Smooth muscle cell (in vitro differentiated cells): ENCODE data around the gene IGFN1. TPM values are rescaled to one million over a fixed set of nuclear protein-coding genes. Genes with fewer than 3 reads are reported as not detected.

ENCODE experiments used
- DNase-seq: peaks from one replicate; lab custom pipeline; 2025; ENCODE audit not compliant: unreplicated experiment; lab: John Stamatoyannopoulos, UW
- H2AFZ ChIP-seq: fragments of 200-600 bp; sonication (generic); 2 replicates; pipeline ENCODE4 v1.6.0; 2016; ENCODE audit warnings: antibody characterized with exemption, low read depth, mild to moderate bottlenecking
- H3F3A ChIP-seq: fragments of 200-600 bp; sonication (generic); 2 replicates; pipeline ENCODE4 v1.6.0; 2017; ENCODE audit warnings: antibody characterized with exemption, low read depth
- H3K27ac ChIP-seq: fragments of 200-600 bp; sonication (generic); 2 replicates; pipeline ENCODE4 v1.5.1; 2016; ENCODE audit warnings: low read depth, mild to moderate bottlenecking
- H3K27me3 ChIP-seq: fragments of 200-600 bp; sonication (generic); 2 replicates; pipeline ENCODE4 v1.6.1; 2016; ENCODE audit warnings: low read depth, mild to moderate bottlenecking
- H3K36me3 ChIP-seq: fragments of 200-600 bp; sonication (generic); 2 replicates; pipeline ENCODE4 v1.5.1; 2016; ENCODE audit warnings: low read depth
- H3K4me1 ChIP-seq: fragments of 200-600 bp; sonication (generic); 2 replicates; pipeline ENCODE4 v1.5.1; 2016; ENCODE audit warnings: low read depth
- H3K4me2 ChIP-seq: fragments of 200-600 bp; sonication (generic); 2 replicates; pipeline ENCODE4 v1.6.0; 2016; ENCODE audit warnings: mild to moderate bottlenecking
- H3K4me3 ChIP-seq: fragments of 200-600 bp; sonication (generic); 2 replicates; pipeline ENCODE4 v1.5.1; 2016; ENCODE audit warnings: mild to moderate bottlenecking
- H3K79me2 ChIP-seq: fragments of 200-600 bp; sonication (generic); 2 replicates; pipeline ENCODE4 v1.6.0; 2016; ENCODE audit warnings: low read depth, mild to moderate bottlenecking
- H3K9ac ChIP-seq: fragments of 200-600 bp; sonication (generic); 2 replicates; pipeline ENCODE4 v1.6.0; 2016; ENCODE audit warnings: low read depth
- H3K9me3 ChIP-seq: fragments of 200-600 bp; sonication (generic); replicated peaks from 2 replicates; pipeline ENCODE4 v1.5.1; 2016; ENCODE audit warnings: low read depth
- H4K20me1 ChIP-seq: fragments of 200-600 bp; sonication (generic); 2 replicates; pipeline ENCODE4 v1.6.0; 2016; ENCODE audit warnings: low read depth
- CTCF ChIP-seq: fragments of 200-600 bp; sonication (generic); IDR thresholded peaks from 2 replicates; pipeline ENCODE4 v1.5.1; 2017; ENCODE audit warnings: borderline replicate concordance, mild to moderate bottlenecking, antibody characterized with exemption; ENCODE audit not compliant: insufficient read depth, poor library complexity, severe bottlenecking
- WGBS: methylation state at CpG from one replicate; pipeline ENCODE4 v1.1.7; 2016; ENCODE audit warnings: low lambda C conversion rate; 5-methylcytosine and 5-hydroxymethylcytosine counted together
- polyA plus RNA-seq: library from polyadenylated mRNA; unstranded; fragments of >200 nt; fragmentation: Nextera tagmentation; extraction: Ambion mirVana; gene quantifications from 2 replicates; pipeline ENCODE4 v1.2.1, GENCODE V29; 2016
- total RNA-seq: library from RNA; depleted of rRNA; stranded (reverse); fragments of >200 nt; gene quantifications from 2 replicates; pipeline ENCODE4 v1.2.3, GENCODE V29; 2014

The IGFN1 gene
- total and polyA plus RNA-seq, 2 experiments from 2014 or later: not detected

DNA sequence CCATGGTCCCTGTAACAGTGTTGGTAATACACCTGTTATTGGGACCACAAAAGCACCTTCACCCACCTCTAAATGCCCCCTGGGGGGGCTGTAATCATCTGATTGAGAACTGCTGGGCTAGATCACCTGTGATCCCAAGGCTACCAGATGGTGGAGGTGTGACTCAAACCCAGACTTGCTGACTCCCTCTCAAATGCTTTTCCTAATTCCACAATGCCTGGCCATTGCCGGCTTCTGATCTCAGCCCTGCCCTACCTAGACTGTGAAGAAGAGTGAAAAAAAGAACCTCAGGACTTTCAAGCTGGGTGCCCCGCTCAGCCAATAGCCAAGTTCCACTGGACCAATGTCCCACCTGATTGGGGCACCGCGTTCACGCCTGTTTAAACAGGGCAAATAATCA lies 45.9 kb upstream of the IGFN1 start:
- H3K9me3 ChIP-seq: no peaks in the 10 kb centered on the region
- H3K4me2 ChIP-seq: no peak overlapping the region
- no peak overlapping the region for H2AFZ ChIP-seq
- H3F3A ChIP-seq: no peaks in the 10 kb centered on the region
- H3K4me3 ChIP-seq: no peak overlapping the region
- no peaks in the 10 kb centered on the region for H3K79me2 ChIP-seq
- H3K36me3 ChIP-seq: peaks cover 4% of the 10 kb centered on the region
- no peaks in the 10 kb centered on the region for H3K27me3 ChIP-seq
- peaks cover 46% of the 10 kb centered on the region for H4K20me1 ChIP-seq
- H3K27ac ChIP-seq: no peak overlapping the region
- 86% methylated on average over 5 of the region's 5 CpGs for WGBS
- TF ChIP-seq CTCF: no peak
- DNase-seq: no peak
- H3K9ac ChIP-seq: no peak overlapping the region
- peaks cover 8% of the 10 kb centered on the region for H3K4me1 ChIP-seq

- WGBS: 98% methylated on average over 3 of the region's 3 CpGs
- no peak for TF ChIP-seq CTCF
- no peak overlapping the region for H3K27ac ChIP-seq
Observed at GRCh38 chr1:201145132-201145531, 45.5 kb upstream of the IGFN1 start.

DNA sequence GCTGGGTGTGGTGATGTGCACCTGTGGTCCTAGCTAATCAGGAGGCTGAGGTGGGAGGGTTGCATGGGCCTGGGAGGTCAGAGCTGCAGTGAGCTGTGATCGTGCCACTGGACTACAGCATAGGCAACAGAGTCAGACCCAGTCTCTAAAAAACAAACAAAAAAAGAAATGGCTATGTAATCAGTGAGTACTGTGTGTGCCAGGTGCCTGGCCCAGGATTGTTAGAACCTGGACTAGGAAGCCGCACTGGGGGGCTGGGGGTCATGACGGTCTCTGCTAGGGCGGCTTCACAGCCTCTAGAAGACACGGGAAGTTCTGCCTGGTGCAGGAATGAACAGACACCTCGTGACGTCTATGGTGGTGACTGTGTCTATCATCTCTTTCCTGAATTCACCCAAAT lies 44.8 kb upstream of the IGFN1 start:
- no peak overlapping the region for H2AFZ ChIP-seq
- peaks cover 14% of the 10 kb centered on the region for H3K36me3 ChIP-seq
- peaks cover under 1% of the 10 kb centered on the region for H3K4me1 ChIP-seq
- no peak for DNase-seq
- no peak overlapping the region for H3K27ac ChIP-seq
- H3K9ac ChIP-seq: no peak overlapping the region
- H3K4me3 ChIP-seq: no peak overlapping the region
- H3K79me2 ChIP-seq: no peaks in the 10 kb centered on the region
- 97% methylated on average over 7 of the region's 7 CpGs for WGBS
- H3F3A ChIP-seq: no peaks in the 10 kb centered on the region
- H3K27me3 ChIP-seq: no peaks in the 10 kb centered on the region
- peaks cover 51% of the 10 kb centered on the region for H4K20me1 ChIP-seq
- no peaks in the 10 kb centered on the region for H3K9me3 ChIP-seq
- H3K4me2 ChIP-seq: no peak overlapping the region
- TF ChIP-seq CTCF: no peak

More at GRCh38 chr1:201145132-201145531, 45.5 kb upstream of the IGFN1 start:
- no peak overlapping the region for H3K9ac ChIP-seq
- H4K20me1 ChIP-seq: peaks cover 50% of the 10 kb centered on the region
- H3K4me1 ChIP-seq: peaks cover 5% of the 10 kb centered on the region
- no peaks in the 10 kb centered on the region for H3F3A ChIP-seq
- DNase-seq: no peak
- H3K4me2 ChIP-seq: no peak overlapping the region
- H3K27me3 ChIP-seq: no peaks in the 10 kb centered on the region
- no peaks in the 10 kb centered on the region for H3K9me3 ChIP-seq
- peaks cover 8% of the 10 kb centered on the region for H3K36me3 ChIP-seq
- H3K79me2 ChIP-seq: no peaks in the 10 kb centered on the region
- no peak overlapping the region for H3K4me3 ChIP-seq
- no peak overlapping the region for H2AFZ ChIP-seq

DNA sequence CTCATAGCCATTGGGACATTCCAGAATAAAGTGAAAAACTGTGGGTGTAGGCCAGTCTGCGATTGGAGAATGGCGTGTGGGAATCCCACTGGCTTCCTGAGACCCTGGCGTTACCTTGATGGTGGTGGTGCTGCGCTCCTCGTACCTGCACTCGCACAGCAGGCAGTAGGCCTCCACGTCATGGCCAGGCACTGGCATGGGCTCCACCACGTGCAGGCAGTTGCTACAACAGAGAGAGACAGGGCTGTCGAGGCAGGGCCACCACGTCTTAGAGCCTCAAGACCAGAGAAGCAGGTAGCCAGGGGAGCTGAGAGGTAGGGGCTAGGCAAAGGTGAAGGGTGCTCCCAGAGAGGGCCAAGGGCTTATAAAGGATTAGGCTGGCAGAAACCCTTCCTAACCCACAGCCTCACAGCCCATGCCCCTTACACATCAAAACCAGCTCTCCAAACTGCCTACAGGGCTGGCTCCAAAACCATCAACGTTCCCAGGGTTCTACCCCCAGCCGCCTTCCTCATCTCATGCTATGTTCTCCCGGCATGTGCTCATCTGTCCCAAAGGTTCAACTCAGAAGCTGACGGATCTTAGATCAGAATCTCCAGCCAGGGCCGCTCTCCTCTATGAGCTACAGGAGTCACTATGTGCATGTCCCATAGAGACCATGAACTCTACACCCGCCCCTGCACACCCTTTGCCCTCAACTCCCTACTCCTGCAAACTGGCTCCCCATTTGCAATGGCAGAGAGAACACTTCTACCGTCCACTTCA lies 43.8 kb upstream of the IGFN1 start:
- Histone ChIP-seq H2AFZ (no peak overlapping the region), H3K4me2 (no peak overlapping the region), H3K79me2 (peaks cover 4% of the 10 kb centered on the region), H4K20me1 (peaks cover 44% of the 10 kb centered on the region), H3K27ac (no peak overlapping the region), H3K4me3 (no peak overlapping the region), H3K4me1 (no peaks in the 10 kb centered on the region), H3K9ac (no peak overlapping the region), H3K36me3 (peaks cover 24% of the 10 kb centered on the region), H3F3A (no peaks in the 10 kb centered on the region), H3K9me3 (no peaks in the 10 kb centered on the region), H3K27me3 (no peaks in the 10 kb centered on the region)
- 95% methylated on average over 17 of the region's 17 CpGs for WGBS
- no peak for DNase-seq
- no peak for TF ChIP-seq CTCF
